ENCODE data around the gene RASGRF1. TPM values are rescaled to one million over a fixed set of nuclear protein-coding genes. Genes with fewer than 3 reads are reported as not detected.
A peak's percentile ranks its signal among the peaks of the same experiment; 100 is the strongest.
"Not testable (repeated sequence)": the region's sequence is repeated elsewhere in the genome, so short reads cannot be mapped to it uniquely, and the experiment has no call there.

RASGRF1 gene
- total RNA-seq, 1 donor from 2014 or later: 1.2 TPM

GRCh38 chr15:79036323-79036722 lies 54.3 kb downstream of the RASGRF1 start:
- no peak for DNase-seq (ENCODE audit: low read depth)

- DNase-seq (ENCODE audit: low read depth): no peak
These were observed 54.8 kb downstream of the RASGRF1 start for GRCh38 chr15:79035814-79036213.

- DNase-seq (ENCODE audit: low read depth): peak; percentile 20
These were observed 55.4 kb downstream of the RASGRF1 start for GRCh38 chr15:79035111-79035601.

GRCh38 chr15:79034284-79034683 lies 56.3 kb downstream of the RASGRF1 start:
- no peak for DNase-seq (ENCODE audit: low read depth)

- DNase-seq (ENCODE audit: low read depth): no peak
These were observed 57.9 kb downstream of the RASGRF1 start for GRCh38 chr15:79032656-79033055.

- no peak for DNase-seq (ENCODE audit: low read depth)
These were observed 58.8 kb downstream of the RASGRF1 start for GRCh38 chr15:79031821-79032220.

- DNase-seq (ENCODE audit: low read depth): no peak
These were observed 59.4 kb downstream of the RASGRF1 start for GRCh38 chr15:79031201-79031600.

- no peak for DNase-seq (ENCODE audit: low read depth)
These were observed 60.1 kb downstream of the RASGRF1 start for GRCh38 chr15:79030470-79030869.

GRCh38 chr15:79028411-79028964 lies 62.1 kb downstream of the RASGRF1 start:
- no peak for DNase-seq (ENCODE audit: low read depth)

GRCh38 chr15:79027532-79028410 lies 62.8 kb downstream of the RASGRF1 start:
- DNase-seq (ENCODE audit: low read depth): no peak

- no peak for DNase-seq (ENCODE audit: low read depth)
These were observed 64.8 kb downstream of the RASGRF1 start for GRCh38 chr15:79025802-79026201.

- no peak for DNase-seq (ENCODE audit: low read depth)
These were observed 65.4 kb downstream of the RASGRF1 start for GRCh38 chr15:79025201-79025600.

GRCh38 chr15:79024493-79024892 lies 66.1 kb downstream of the RASGRF1 start:
- not testable (repeated sequence) for DNase-seq (ENCODE audit: low read depth)

- DNase-seq (ENCODE audit: low read depth): no peak
These were observed 66.7 kb downstream of the RASGRF1 start for GRCh38 chr15:79023918-79024317.

GRCh38 chr15:79023546-79023890 lies 67.1 kb downstream of the RASGRF1 start:
- DNase-seq (ENCODE audit: low read depth): no peak

GRCh38 chr15:79018960-79019359 lies 71.6 kb downstream of the RASGRF1 start:
- no peak for DNase-seq (ENCODE audit: low read depth)

- no peak for DNase-seq (ENCODE audit: low read depth)
These were observed 72.6 kb downstream of the RASGRF1 start for GRCh38 chr15:79017953-79018352.

- no peak for DNase-seq (ENCODE audit: low read depth)
These were observed 73.9 kb downstream of the RASGRF1 start for GRCh38 chr15:79016527-79017170.

- DNase-seq (ENCODE audit: low read depth): no peak
These were observed 75.2 kb downstream of the RASGRF1 start for GRCh38 chr15:79015416-79015815.

- DNase-seq (ENCODE audit: low read depth): no peak
These were observed 80.3 kb downstream of the RASGRF1 start for GRCh38 chr15:79010278-79010677.

GRCh38 chr15:79009379-79009778 lies 81.2 kb downstream of the RASGRF1 start:
- DNase-seq (ENCODE audit: low read depth): no peak

- DNase-seq (ENCODE audit: low read depth): no peak
These were observed 81.9 kb downstream of the RASGRF1 start for GRCh38 chr15:79008659-79009058.

- DNase-seq (ENCODE audit: low read depth): no peak
These were observed 83.5 kb downstream of the RASGRF1 start for GRCh38 chr15:79007066-79007465.
